Heart left ventricle (tissue), 13 donors: ENCODE data around the gene TEX264.

Experiments used
- CTCF ChIP-seq, 12 donors: fragments of 200-600 bp; sonication (generic) in 4 of 12; IDR thresholded peaks; one replicate each; pipeline versions ENCODE4 v1.5.0 to v1.8.0; 2018 to 2022; ENCODE audit warnings: antibody characterized with exemption in 12 of 12, mild to moderate bottlenecking in 5 of 12
- POLR2A ChIP-seq, 2 donors: fragments of 450-650 bp; IDR thresholded peaks; one replicate each; pipeline ENCODE4 v1.6.1; 2017; ENCODE audit warnings: antibody characterized with exemption in 2 of 2, mild to moderate bottlenecking in 2 of 2, moderate library complexity in 2 of 2
- donor health status: ischemic (EF 13 %, LVEDD 7.1; RV severe dilation, severe dysfunction).
- donor health status: DM: no; HTN: yes; CAD: no.
- donor health status: DM: no; HTN: no; CAD: no.
- donor health status: ischemic (EF 25% LVEDD 6.9; RV normal size, moderate dysfunction).
- donor health status: ischemic (EF 25% LVEDD 5.7; RV mildly dilated, moderate dysfunction).
- donor health status: ischemic (EF 35%, LVEDD 5.7; RV mildly dilated, moderate dysfunction).
- donor health status: nonischemic (EF 11% LVEDD 7.7; RV severe dilation, severe dysfunction).
- donor health status: DM: yes; HTN: yes; CAD: no.
- donor health status: PGD.
- donor health status: ischemic (EF 29% LVEDD 5.4; RV normal size, mild dysfunction).
- donor health status: nonischemic (EF 23%, LVEDD 6.1; RV moderate dilation, normal function).

DNA sequence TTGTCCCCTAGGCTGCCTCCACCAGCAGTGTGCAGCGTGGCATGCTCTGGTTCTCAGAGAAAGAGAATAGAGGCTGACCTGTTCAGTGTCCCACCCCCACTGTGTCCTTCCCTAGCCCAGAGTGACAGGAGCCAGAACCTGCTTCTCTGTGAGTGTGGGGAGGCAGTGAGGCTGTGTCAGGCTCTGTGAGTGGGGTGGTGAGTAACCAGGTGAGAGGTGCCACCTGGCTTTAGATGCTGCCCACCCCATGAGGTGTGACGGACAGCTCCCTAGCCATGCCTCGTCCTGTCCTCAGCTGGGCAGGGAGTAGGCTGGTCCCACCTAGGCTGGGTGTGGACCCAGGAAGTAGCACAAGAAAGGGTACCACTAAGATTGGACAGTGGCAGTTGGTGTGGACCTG is 6.3 kb downstream of the TEX264 start:
- TF ChIP-seq POLR2A (IDR thresholded peaks at IDR 0.05) (no peak), CTCF (IDR thresholded peaks at IDR 0.05) (no peak)
